ENCODE data around the gene MORF4L1. TPM values are rescaled to one million over a fixed set of nuclear protein-coding genes. Genes with fewer than 3 reads are reported as not detected.

Gene MORF4L1, protein sequence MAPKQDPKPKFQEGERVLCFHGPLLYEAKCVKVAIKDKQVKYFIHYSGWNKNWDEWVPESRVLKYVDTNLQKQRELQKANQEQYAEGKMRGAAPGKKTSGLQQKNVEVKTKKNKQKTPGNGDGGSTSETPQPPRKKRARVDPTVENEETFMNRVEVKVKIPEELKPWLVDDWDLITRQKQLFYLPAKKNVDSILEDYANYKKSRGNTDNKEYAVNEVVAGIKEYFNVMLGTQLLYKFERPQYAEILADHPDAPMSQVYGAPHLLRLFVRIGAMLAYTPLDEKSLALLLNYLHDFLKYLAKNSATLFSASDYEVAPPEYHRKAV
- 100 to 1,000 TPM; 262 to 269 TPM for total RNA-seq
- 100 to 1,000 TPM; 614 to 774 (median 743) TPM for polyA plus RNA-seq (ENCODE audit: insufficient read length in 6 of 6)
- long read RNA-seq, donor 1, transcript MORF4L1-216 (5 exons, 448 nt): minor isoform, 23 of 371 reads
- long read RNA-seq, donor 1, transcript MORF4L1-203 (12 exons, 1,880 nt): major isoform, 167 of 371 reads
- long read RNA-seq, donor 1, partial matches to known transcripts: 154 of 371 reads
- long read RNA-seq, donor 1, other reads (novel, unspliced or antisense): 17 of 371 reads
- long read RNA-seq, donor 2, transcript MORF4L1-204 (4 exons, 591 nt): minor isoform, 5 of 571 reads
- long read RNA-seq, donor 2, transcript MORF4L1-203 (12 exons, 1,880 nt): major isoform, 148 of 571 reads
- long read RNA-seq, donor 2, transcript MORF4L1-216 (5 exons, 448 nt): minor isoform, 43 of 571 reads
- long read RNA-seq, donor 2, partial matches to known transcripts: 352 of 571 reads
- long read RNA-seq, donor 2, other reads (novel, unspliced or antisense): 10 of 571 reads
- long read RNA-seq, donor 3, transcript MORF4L1-216 (5 exons, 448 nt): minor isoform, 14 of 213 reads
- long read RNA-seq, donor 3, transcript MORF4L1-203 (12 exons, 1,880 nt): major isoform, 148 of 213 reads
- long read RNA-seq, donor 3, partial matches to known transcripts: 35 of 213 reads
- long read RNA-seq, donor 3, other reads (novel, unspliced or antisense): 7 of 213 reads
- long read RNA-seq, donor 4, transcript MORF4L1-216 (5 exons, 448 nt): minor isoform, 9 of 63 reads
- long read RNA-seq, donor 4, transcript MORF4L1-203 (12 exons, 1,880 nt): major isoform, 35 of 63 reads
- long read RNA-seq, donor 4, partial matches to known transcripts: 10 of 63 reads
- long read RNA-seq, donor 4, other reads (novel, unspliced or antisense): 8 of 63 reads
- long read RNA-seq, donor 5, transcript MORF4L1-203 (12 exons, 1,880 nt): major isoform, 169 of 295 reads
- long read RNA-seq, donor 5, transcript MORF4L1-201 (13 exons, 2,359 nt): minor isoform, 6 of 295 reads
- long read RNA-seq, donor 5, transcript MORF4L1-216 (5 exons, 448 nt): minor isoform, 17 of 295 reads
- long read RNA-seq, donor 5, partial matches to known transcripts: 86 of 295 reads
- long read RNA-seq, donor 5, other reads (novel, unspliced or antisense): 14 of 295 reads
- long read RNA-seq, donor 6, transcript MORF4L1-203 (12 exons, 1,880 nt): major isoform, 144 of 292 reads
- long read RNA-seq, donor 6, transcript MORF4L1-216 (5 exons, 448 nt): minor isoform, 27 of 292 reads
- long read RNA-seq, donor 6, transcript MORF4L1-204 (4 exons, 591 nt): minor isoform, 6 of 292 reads
- long read RNA-seq, donor 6, partial matches to known transcripts: 97 of 292 reads
- long read RNA-seq, donor 6, other reads (novel, unspliced or antisense): 12 of 292 reads
- long read RNA-seq, donor 7, transcript MORF4L1-203 (12 exons, 1,880 nt): major isoform, 115 of 167 reads
- long read RNA-seq, donor 7, transcript MORF4L1-216 (5 exons, 448 nt): minor isoform, 9 of 167 reads
- long read RNA-seq, donor 7, partial matches to known transcripts: 28 of 167 reads
- long read RNA-seq, donor 7, other reads (novel, unspliced or antisense): 12 of 167 reads
- long read RNA-seq, donor 8, transcript MORF4L1-216 (5 exons, 448 nt): minor isoform, 31 of 271 reads
- long read RNA-seq, donor 8, transcript MORF4L1-204 (4 exons, 591 nt): minor isoform, 6 of 271 reads
- long read RNA-seq, donor 8, transcript MORF4L1-203 (12 exons, 1,880 nt): major isoform, 167 of 271 reads
- long read RNA-seq, donor 8, partial matches to known transcripts: 54 of 271 reads
- long read RNA-seq, donor 8, other reads (novel, unspliced or antisense): 7 of 271 reads
- long read RNA-seq, donor 9, partial matches to known transcripts: 0 of 3 reads
- long read RNA-seq, donor 9, other reads (novel, unspliced or antisense): 0 of 3 reads
- long read RNA-seq, donor 10, transcript MORF4L1-216 (5 exons, 448 nt): minor isoform, 11 of 46 reads
- long read RNA-seq, donor 10, transcript MORF4L1-203 (12 exons, 1,880 nt): major isoform, 27 of 46 reads
- long read RNA-seq, donor 10, partial matches to known transcripts: 3 of 46 reads
- long read RNA-seq, donor 10, other reads (novel, unspliced or antisense): 5 of 46 reads
- long read RNA-seq, donor 11: 0 reads
- long read RNA-seq, donor 12, transcript MORF4L1-203 (12 exons, 1,880 nt): major isoform, 131 of 217 reads
- long read RNA-seq, donor 12, transcript MORF4L1-216 (5 exons, 448 nt): minor isoform, 25 of 217 reads
- long read RNA-seq, donor 12, partial matches to known transcripts: 46 of 217 reads
- long read RNA-seq, donor 12, other reads (novel, unspliced or antisense): 10 of 217 reads

DNA sequence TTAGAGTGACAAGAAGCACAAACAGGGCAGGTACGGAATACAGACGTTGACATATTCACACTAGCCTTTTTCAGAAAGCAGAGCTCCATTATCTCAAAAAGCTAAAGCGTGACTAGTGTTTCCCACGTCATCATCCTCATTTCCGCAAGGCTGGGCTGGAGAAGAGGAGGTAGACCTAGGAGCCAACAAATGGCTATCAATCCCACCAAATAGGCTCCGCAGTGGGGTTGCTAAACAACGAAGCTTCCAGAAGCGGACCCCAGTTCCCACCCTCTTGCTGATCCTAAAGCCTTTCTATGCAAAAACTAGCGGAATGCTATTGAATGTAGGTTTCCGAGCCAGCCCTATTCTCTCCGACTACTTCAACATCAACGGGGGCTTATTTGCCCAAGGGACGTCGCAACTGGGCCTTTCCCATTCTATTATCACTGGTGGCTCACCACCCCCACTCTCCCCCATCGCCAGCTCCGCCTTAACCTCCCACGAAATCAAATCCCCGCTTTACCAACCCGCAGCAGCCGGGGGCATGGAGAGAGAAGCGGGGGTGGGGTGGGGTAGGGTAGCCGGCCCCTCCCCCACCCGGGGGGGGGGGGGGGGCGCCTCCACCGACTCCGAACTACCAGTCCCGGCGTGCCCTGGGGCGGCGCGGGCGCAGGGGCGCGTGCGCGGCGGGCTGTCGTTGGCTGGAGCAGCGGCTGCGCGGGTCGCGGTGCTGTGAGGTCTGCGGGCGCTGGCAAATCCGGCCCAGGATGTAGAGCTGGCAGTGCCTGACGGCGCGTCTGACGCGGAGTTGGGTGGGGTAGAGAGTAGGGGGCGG, at the start of gene MORF4L1:
TSS of gene MORF4L1 (plus strand) at position 736 of the 817 bp plus-strand sequence. CDS start 128 bp downstream, outside the sequence.
- no peaks in the 10 kb centered on the region for H3K27me3 ChIP-seq
- H3K4me1 ChIP-seq: peaks cover 21 to 36% of the 10 kb centered on the region in 2 donors
- no peaks in the 10 kb centered on the region for H3K9me3 ChIP-seq
- intact Hi-C loops (cut with DNase I): no loop called here
- peak within 1 kb of the TSS; percentile 39 to 87 for H3K4me3 ChIP-seq
- DNase-seq (peak; percentile 96 to 99 (median 98)), ATAC-seq (peak; percentile 93)
- H3K36me3 ChIP-seq: no peaks in the 10 kb centered on the region
- TF ChIP-seq, protein P1, sequence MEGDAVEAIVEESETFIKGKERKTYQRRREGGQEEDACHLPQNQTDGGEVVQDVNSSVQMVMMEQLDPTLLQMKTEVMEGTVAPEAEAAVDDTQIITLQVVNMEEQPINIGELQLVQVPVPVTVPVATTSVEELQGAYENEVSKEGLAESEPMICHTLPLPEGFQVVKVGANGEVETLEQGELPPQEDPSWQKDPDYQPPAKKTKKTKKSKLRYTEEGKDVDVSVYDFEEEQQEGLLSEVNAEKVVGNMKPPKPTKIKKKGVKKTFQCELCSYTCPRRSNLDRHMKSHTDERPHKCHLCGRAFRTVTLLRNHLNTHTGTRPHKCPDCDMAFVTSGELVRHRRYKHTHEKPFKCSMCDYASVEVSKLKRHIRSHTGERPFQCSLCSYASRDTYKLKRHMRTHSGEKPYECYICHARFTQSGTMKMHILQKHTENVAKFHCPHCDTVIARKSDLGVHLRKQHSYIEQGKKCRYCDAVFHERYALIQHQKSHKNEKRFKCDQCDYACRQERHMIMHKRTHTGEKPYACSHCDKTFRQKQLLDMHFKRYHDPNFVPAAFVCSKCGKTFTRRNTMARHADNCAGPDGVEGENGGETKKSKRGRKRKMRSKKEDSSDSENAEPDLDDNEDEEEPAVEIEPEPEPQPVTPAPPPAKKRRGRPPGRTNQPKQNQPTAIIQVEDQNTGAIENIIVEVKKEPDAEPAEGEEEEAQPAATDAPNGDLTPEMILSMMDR (IDR thresholded peaks at IDR 0.05): no peak
- peak within 1 kb of the TSS; percentile 100 for H3K27ac ChIP-seq

DNA sequence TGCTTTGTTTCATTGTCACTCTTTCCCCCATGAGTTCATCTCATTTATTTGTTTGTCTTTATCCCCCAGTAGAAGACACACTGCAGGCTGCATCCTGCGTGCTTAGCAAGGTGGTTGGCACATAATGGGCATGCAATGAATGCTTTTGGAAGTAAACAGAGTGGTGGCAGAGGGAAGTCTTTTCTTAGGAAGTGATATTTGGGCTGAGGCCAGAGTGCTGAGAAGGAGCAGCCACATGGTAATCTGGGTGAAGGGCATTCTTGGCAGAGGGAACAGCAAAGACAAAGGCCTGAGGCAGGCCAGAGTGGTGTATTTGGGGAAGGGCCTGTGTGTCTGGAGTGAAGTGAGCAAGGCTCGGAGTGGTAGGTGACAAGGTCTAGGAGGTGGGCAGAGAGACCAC, 43.8 kb upstream of the MORF4L1 start:
- intact Hi-C loops (cut with DNase I): no loop called here
- peak; percentile 31 for ATAC-seq

DNA sequence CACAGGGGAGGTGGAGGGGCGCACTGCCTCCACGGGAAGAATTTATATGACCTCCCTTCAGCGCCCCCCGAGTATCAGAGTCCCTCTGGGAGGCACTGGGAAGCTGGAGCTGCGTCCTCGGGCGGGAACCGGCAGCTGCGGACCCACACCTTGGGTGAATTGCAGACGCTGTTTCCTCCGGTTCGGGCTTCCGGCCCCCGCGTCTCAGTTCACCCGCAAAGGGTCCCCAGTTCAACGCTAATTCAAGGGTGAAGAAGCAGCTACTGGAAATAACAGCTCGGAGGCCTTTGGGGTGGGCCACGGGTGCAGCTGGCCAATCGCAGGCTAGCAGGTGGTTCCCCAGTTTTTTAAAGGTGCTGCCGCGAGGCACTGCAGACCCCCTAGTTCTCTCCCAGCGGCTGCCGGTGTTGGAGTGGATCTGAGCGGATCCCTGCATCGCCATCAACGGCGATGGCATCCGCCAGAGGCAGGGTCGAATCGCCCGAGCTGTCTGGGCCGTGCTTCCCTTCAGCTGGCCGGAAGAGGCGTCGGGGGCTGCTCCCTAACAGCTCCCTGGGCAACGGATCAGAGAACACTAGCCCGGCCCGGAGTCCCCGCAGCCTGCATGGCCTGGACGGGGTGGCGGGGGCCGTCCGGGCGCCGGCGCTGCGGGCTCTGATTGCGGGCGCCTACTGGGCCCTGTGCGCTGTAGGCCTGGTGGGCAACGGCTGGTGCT, 42.0 kb upstream of the MORF4L1 start:
- no peak for ATAC-seq
- H3K9me3 ChIP-seq: no peaks in the 10 kb centered on the region
- peaks cover 0 to 28% of the 10 kb centered on the region in 2 donors for H3K27me3 ChIP-seq
- intact Hi-C loops (cut with DNase I): no loop called here
- no peak overlapping the region for H3K4me3 ChIP-seq
- H3K36me3 ChIP-seq: no peaks in the 10 kb centered on the region
- no peak overlapping the region for H3K27ac ChIP-seq
- TF ChIP-seq, protein P1 (IDR thresholded peaks at IDR 0.05): no peak
- DNase-seq: peak in 2 of 4 donors; percentile 43 to 69
- no peaks in the 10 kb centered on the region for H3K4me1 ChIP-seq

More for the DNA sequence above, 43.8 kb upstream of the MORF4L1 start:
- Histone ChIP-seq H3K9me3 (no peaks in the 10 kb centered on the region), H3K4me3 (no peak overlapping the region), H3K36me3 (no peaks in the 10 kb centered on the region), H3K4me1 (peaks cover 3 to 4% of the 10 kb centered on the region in 2 donors), H3K27ac (no peak overlapping the region), H3K27me3 (peaks cover 0 to 28% of the 10 kb centered on the region in 2 donors)
- DNase-seq: no peak
- TF ChIP-seq, protein P1 (IDR thresholded peaks at IDR 0.05): no peak
